HCEC 1CT (cell line): ENCODE measurements around the gene CPNE7.
"Not testable (repeated sequence)": the region's sequence is repeated elsewhere in the genome, so short reads cannot be mapped to it uniquely, and the experiment has no call there.

Experiments used
- DNase-seq: peaks from one replicate; pipeline ENCODE4 v3.0.0-alpha.2; 2017

The CPNE7 gene

GRCh38 chr16:89584768-89585549 lies 9.4 kb downstream of the CPNE7 start:
- no peak for DNase-seq

GRCh38 chr16:89586218-89586617 lies 10.7 kb downstream of the CPNE7 start:
- no peak for DNase-seq

GRCh38 chr16:89586853-89587252 lies 11.3 kb downstream of the CPNE7 start:
- DNase-seq = no peak

- DNase-seq = not testable (repeated sequence)
These were observed 12.1 kb downstream of the CPNE7 start for GRCh38 chr16:89587676-89588075.

- DNase-seq = no peak
These were observed 13.0 kb downstream of the CPNE7 start for GRCh38 chr16:89588413-89589109.

GRCh38 chr16:89589241-89589926 lies 13.8 kb downstream of the CPNE7 start:
- no peak for DNase-seq

- no peak for DNase-seq
These were observed 18.3 kb downstream of the CPNE7 start for GRCh38 chr16:89593841-89594240.

GRCh38 chr16:89595330-89596060 lies 19.9 kb downstream of the CPNE7 start:
- DNase-seq = no peak

- DNase-seq = no peak
These were observed 20.6 kb downstream of the CPNE7 start for GRCh38 chr16:89596061-89596689.

GRCh38 chr16:89596957-89597649 lies 21.5 kb downstream of the CPNE7 start:
- no peak for DNase-seq

- peak; percentile 54 for DNase-seq
These were observed 22.6 kb downstream of the CPNE7 start for GRCh38 chr16:89598199-89598598.

GRCh38 chr16:89599451-89599858 lies 23.9 kb downstream of the CPNE7 start:
- peak; percentile 24 for DNase-seq

GRCh38 chr16:89599902-89600301 lies 24.3 kb downstream of the CPNE7 start:
- DNase-seq = no peak

- no peak for DNase-seq
These were observed 24.9 kb downstream of the CPNE7 start for GRCh38 chr16:89600427-89600826.

- DNase-seq = no peak
These were observed 25.4 kb downstream of the CPNE7 start for GRCh38 chr16:89600956-89601355.

GRCh38 chr16:89601906-89602272 lies 26.3 kb downstream of the CPNE7 start:
- DNase-seq = no peak

- peak; percentile 83 for DNase-seq
These were observed 26.9 kb downstream of the CPNE7 start for GRCh38 chr16:89602273-89602951.

GRCh38 chr16:89602952-89603590 lies 27.5 kb downstream of the CPNE7 start:
- no peak for DNase-seq

- no peak for DNase-seq
These were observed 29.2 kb downstream of the CPNE7 start for GRCh38 chr16:89604764-89605163.

GRCh38 chr16:89605186-89605970 lies 29.8 kb downstream of the CPNE7 start:
- no peak for DNase-seq
